Kasumi-1 (cell line): Measurements from ENCODE around the gene TOGARAM2.
"Not testable (repeated sequence)": the region's sequence is repeated elsewhere in the genome, so short reads cannot be mapped to it uniquely, and the experiment has no call there.

Source experiments
- DNase-seq, 2 experiments: peaks; one replicate each; lab custom pipeline; 2025; lab: John Stamatoyannopoulos, UW

The TOGARAM2 gene

DNA sequence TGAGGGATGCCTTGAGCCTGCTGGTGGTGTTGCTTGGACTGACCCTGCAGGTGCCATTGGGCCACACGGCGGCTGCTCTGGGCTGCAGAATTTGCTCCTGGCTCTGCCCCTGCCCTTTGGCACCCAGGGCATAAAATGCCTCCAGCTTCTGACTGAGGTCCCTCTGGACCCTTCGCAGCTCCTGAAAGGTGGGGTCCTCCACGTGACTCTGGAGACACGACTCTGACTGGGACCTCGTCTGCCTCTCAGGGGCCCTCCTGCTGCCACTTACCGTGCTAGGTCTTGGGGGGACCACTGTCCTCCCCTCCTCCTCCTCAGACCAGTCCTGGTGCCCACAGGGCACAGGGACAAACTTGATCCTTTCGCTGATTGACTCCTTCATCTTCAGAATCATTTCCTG, 91.2 kb downstream of the TOGARAM2 start:
- no peak for DNase-seq

DNA sequence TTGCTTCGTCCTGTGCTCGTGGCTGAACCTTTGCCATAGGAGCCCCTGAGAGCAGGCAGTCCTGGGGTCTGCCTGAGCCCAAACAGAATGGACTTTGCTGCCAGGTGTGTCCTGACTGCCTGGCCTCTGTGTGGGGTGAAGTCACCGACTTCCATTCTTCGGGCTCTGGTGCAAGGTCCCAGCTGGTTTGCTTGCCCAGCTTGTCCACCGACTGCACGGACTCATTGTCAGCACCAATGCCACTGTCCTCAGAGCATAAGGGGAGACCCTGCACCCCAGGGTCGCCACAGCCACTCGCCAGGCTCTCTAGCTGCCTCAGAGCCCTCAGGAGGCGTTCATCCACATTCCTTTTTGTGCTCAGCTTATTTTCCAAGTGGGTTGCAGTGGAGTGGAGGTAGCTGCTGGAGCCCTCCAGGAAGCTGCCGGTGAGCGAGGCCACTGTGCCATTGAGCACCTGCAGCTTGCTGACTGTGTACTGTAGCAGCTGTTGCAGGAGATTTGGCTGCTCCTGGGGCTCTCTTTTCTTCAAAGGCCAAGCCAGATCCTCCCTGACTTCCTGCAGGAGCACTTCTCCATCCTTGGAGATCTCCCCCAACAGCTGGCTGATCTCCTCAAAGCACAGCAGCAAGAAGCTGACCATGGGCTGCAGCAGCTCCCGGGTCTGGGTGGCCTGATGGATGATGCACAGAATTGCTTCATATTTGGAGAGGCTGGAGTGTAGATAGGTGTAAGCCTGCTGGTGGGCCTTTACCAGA, 92.0 kb downstream of the TOGARAM2 start:
- no peak for DNase-seq

DNA sequence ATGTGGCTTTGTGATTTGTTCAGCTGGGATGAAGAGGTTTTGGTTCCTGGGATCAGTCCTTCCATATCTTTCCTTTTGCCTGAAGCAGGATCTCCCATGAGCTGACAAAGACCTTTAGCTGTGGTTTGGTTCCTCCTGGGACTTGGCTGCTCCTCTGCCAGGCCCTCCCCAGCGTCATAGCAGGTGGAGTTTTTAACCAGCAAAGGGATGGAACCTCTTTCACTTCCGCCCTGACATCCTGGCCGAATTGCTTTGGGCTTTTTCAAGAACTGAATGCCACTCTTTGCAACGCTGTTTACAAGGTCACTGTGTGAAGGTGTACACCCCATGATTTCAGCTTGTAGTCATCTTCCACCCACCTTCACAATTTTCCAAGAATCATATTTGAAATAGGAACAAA, 92.8 kb downstream of the TOGARAM2 start:
- no peak for DNase-seq

DNA sequence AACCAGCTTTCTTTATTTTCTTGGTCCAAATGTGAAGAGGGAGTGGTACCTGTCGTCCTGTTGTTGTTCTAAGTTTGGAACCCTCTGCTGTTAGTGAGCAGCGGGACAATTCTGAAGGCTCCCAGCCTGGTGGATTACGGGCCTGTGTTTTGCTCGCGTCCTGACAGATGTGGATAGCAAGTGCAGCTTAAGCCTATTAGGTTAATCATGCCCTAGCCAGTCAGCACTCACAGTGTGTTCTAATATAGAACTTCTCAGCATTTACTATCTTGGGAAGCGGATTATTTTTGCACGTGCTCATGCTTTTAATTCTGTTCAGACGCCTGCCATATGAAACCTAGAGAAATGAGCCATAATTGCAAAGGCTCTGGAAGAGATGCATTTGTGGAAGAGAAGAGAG, 93.3 kb downstream of the TOGARAM2 start, which contains the start of gene PCARE:
TSS of gene PCARE (minus strand) at position 113 of the 400 bp plus-strand sequence. CDS start 262 bp downstream, outside the sequence.
- DNase-seq = no peak

DNA sequence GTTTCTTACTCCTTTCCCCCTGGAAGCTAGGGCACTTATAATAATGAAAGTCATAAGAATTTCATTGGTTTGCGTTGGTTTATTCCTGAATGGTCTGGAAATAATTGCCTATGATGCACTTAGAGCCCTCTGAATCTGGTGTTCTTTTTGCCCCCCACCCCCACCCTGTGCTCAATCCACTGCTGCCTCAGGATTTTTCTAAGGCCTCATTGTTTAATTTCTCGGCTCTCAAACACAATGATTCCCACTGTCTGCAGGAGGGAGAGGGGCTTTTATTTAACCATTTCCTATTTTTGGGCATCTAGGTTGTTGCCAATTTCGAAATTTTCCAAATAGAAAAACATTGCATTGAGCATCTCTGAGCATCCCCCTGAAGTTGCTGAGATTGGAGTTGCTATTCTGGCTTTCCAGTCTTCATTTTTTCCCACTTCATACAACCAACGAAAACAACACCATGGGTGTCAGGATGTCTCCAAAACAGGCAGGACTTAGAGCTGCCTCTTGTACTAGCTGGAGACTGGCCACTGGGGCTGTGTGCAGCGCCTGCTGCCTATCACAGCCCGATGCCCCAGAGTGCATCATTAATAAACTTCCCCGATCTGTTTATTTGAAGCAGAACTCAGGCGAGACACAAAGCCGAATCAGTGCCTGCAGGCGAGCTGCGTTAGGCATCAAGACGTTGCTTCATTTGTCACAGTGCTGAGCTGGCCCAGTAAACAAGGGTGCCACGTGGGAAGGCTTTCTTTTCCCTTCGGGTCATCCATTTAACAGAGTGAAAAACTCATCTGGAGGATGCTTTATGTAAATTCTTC, 95.0 kb downstream of the TOGARAM2 start:
- DNase-seq = no peak

DNA sequence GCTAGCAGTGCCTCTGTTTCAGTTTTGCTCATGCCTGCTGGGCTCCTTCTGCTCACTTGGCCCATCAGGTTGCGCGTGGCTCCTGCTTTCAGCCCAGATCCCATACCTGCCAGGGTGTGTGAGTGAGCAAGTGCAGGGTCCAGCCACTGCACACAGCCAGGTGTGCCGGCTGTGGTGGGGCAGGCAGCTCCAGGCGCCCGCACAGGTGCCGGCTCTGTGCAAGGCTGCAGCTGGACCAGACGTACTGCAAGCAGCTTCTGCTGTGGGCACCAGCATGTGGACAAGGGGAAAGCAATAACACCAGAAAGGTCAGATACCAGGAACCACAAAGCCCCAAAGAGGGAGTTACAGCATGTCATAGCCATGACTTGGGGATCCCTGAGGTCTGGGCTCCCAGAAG, 98.8 kb downstream of the TOGARAM2 start:
- no peak for DNase-seq

DNA sequence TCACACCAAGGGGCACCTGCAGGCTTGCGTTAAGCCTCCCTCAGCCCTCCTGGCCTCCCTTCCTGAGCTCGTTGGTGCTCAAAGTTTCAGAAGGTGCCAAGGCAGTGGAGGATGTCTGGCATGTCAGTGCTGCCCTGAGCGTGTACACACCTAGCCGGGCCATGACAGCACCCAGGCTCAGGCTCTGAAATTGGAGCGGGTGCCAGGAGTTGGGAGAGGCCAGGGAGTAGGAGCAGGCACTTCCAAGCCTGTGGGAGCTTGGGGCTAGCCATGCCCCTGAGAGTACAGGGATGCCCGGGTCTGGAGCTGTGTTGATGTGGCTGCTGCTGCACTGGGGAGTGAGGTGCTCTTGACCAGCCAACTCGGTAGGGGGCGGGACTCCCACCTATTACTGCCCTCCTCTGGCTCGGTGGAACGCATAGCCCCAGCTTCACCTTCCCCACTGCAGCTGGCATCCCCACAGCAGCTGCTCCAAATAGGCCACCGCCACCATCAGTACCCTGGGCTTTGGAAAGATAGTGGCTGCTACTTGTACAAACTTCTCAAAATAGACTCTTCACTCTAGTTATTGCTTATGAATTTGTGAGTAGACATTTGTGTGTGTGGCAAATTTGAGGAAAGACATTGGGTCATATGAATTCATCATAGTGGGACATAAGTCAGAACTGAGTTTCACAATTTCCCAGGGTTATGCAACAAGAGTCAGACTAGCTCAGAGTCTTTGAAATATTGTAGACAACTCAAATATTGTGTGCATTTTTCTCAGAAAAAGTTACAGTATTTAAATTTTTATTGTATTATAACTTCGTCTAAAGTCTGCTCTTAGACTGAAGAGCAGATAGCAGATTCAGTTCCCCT, 100.0 kb downstream of the TOGARAM2 start:
- DNase-seq = no peak

DNA sequence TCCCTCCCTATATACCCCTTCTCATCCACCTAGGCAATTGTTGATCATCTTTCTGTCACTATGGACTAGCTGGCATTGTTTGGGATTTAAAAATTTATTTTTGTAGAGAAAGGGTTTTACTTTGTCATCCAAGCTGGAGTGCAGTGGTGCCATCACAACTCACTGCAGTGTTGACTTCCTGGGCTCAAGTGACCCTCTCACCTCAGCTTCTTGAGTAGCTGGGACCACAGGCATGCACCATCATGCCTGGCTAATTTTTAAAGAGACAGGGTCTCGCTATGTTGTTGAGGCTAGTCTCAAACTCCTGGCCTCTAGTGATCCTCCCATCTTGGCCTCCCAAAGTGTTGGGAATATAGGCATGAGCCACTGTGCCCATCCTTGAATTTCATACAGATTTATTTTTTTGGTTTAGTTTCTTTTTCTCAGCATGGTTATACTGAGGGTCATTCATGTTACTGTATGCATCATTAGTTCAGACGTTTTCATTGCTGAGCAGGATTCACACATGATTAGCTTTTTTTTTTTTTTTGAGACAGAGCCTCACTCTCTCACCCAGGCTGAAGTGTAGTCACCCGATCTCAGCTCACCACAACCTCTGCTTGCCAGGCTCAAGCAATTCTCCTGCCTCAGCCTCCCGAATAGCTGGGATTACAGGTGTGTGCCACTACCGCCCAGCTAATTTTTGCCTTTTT, 101.9 kb downstream of the TOGARAM2 start:
- DNase-seq = no peak

DNA sequence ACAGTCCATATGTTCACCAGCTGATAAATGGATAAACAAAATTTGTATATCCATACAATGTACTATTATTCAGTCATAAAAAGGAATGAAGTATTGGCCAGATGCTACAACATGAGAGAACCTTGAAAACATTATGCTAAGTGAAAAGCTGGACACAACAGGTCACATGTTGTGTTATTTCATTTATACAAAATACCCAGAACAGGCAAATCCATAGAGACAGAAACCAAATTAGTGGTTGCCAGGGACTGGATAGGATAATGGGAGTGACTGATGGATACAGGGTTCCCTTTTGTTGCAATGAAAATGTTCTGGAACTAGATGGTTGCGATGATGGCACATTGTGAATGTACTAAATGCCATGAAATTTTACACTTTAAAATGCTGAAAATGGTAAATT, 103.5 kb downstream of the TOGARAM2 start:
- no peak for DNase-seq

DNA sequence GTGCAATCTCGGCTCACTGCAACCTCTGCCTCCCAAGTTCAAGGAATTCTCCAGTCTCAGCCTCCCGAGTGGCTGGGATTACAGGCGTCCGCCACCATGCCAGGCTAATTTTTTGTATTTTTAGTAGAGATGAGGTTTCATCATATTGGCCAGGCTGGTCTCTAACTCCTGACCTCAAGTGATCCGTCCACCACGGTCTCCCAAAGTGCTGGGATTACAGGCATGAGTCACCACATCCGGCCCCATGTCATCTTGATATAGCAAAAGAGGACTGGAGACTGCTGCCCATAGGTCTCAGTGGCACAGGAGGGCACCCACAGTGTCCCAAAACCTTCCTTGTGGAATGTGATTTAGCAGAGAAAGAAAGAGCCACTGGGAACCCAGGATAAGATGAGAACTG, 109.2 kb downstream of the TOGARAM2 start:
- not testable (repeated sequence) for DNase-seq

DNA sequence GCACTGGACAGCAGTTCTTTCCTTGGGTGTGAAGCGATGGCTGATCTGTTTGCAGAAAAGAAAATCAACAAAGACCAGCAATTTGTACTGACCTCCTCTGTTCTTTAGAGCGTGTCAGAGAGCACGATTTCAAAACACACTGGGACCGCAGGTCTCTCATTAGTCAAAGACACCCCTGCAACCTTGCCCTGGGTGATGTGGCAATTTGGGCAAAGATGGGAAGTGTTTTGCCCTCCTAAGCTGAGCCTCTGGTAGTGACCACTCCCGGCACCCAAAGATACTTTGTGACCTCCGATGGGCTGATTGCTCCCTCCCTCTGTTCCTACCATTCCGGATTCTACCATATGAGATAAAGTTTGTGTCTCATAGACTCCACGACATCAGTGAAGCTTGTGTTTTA, 115.9 kb downstream of the TOGARAM2 start:
- no peak for DNase-seq

DNA sequence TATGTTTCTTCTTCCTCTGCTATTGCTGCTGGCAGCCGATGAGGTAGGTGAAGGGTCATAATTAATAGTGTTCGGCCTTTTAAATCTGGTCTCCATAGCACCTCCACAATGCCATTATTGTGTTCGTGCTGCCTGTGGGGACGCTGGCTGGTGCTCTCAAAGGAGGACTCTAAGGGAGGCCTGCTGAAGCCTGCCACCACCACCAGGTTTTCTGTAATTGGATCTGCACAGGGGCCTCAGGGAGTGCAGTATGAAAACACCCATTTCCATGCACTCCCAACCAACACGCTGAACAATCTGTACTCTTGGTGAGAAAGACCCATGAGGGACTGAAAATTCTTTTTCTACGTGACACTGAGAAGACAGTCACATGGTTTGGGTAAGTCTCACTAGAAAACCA, 116.5 kb downstream of the TOGARAM2 start:
- DNase-seq = no peak

DNA sequence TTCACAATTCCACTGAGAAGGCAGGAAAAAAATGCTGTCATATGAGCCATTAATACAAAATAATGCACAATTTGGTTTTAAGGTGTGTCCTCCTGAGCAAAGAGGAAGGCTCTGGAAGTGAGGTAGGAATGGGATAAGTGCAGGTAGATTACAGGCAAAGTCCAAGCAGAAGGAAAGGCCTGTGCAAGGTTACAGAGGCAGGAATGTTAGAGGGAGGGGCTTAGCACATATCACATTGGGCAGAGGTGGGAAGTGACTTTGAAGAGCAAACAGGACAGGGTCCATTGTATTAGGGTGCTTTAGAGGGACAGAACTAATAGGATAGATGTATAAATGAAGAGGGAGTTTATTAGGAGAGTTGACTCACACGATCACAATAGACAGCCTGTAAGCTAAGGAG, 119.5 kb downstream of the TOGARAM2 start:
- no peak for DNase-seq
